ENCODE results near the gene PAGR1. TPM values are rescaled to one million over a fixed set of nuclear protein-coding genes. Genes with fewer than 3 reads are reported as not detected.

Gene PAGR1
- total RNA-seq, 1 donor from 2014 or later: 26.4 TPM

- DNase-seq (ENCODE audit: low spot score, unreplicated experiment): no peak
- H3K36me3 Mint-ChIP-seq (ENCODE audit: insufficient read depth): peaks cover 10% of the 10 kb centered on the region
- H3K9me3 Mint-ChIP-seq (ENCODE audit: low read depth): no peaks in the 10 kb centered on the region
- H3K27ac Mint-ChIP-seq: no peak overlapping the region
- no peak for TF ChIP-seq CTCF (IDR thresholded peaks at IDR 0.05; ENCODE audit: unreplicated experiment)
- H3K4me1 Mint-ChIP-seq (ENCODE audit: low read depth): peaks cover 9% of the 10 kb centered on the region
- no peaks in the 10 kb centered on the region for H3K27me3 Mint-ChIP-seq
- H3K4me3 Mint-ChIP-seq (ENCODE audit: low read depth): no peak overlapping the region
These were observed 44.3 kb downstream of the PAGR1 start for GRCh38 chr16:29860218-29860617.

DNA sequence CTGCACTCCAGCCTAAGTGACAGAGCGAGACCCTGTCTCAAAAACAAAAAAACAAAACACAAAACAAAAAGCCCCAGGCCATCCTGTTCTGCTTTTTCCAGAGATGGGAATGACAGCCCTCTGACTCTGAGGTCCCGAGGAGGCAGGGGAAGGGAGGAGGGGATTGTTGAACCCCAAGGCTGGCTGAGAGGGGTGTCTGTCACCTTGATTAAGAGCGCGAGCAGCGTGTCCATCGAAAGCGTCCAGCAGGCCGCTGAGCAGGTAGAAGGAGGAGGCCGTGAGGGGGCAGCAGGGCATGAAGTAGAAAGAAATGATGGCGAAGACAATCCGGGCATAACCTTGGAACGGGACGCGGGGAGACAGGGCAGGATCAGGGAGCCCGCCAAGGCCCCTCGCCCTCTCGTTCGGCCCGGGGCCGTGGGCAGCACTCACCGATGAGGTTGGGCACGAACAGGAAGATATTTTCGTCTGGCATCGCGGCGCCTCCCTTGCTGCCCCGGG is 46.5 kb downstream of the PAGR1 start:
- peak overlapping the region; percentile 98 for H3K4me3 Mint-ChIP-seq (ENCODE audit: low read depth)
- H3K36me3 Mint-ChIP-seq (ENCODE audit: insufficient read depth): peaks cover 10% of the 10 kb centered on the region
- H3K4me1 Mint-ChIP-seq (ENCODE audit: low read depth): peaks cover 9% of the 10 kb centered on the region
- TF ChIP-seq CTCF (IDR thresholded peaks at IDR 0.05; ENCODE audit: unreplicated experiment): no peak
- peak overlapping the region; percentile 90 for H3K27ac Mint-ChIP-seq
- no peaks in the 10 kb centered on the region for H3K9me3 Mint-ChIP-seq (ENCODE audit: low read depth)
- no peak for DNase-seq (ENCODE audit: low spot score, unreplicated experiment)
- no peaks in the 10 kb centered on the region for H3K27me3 Mint-ChIP-seq

DNA sequence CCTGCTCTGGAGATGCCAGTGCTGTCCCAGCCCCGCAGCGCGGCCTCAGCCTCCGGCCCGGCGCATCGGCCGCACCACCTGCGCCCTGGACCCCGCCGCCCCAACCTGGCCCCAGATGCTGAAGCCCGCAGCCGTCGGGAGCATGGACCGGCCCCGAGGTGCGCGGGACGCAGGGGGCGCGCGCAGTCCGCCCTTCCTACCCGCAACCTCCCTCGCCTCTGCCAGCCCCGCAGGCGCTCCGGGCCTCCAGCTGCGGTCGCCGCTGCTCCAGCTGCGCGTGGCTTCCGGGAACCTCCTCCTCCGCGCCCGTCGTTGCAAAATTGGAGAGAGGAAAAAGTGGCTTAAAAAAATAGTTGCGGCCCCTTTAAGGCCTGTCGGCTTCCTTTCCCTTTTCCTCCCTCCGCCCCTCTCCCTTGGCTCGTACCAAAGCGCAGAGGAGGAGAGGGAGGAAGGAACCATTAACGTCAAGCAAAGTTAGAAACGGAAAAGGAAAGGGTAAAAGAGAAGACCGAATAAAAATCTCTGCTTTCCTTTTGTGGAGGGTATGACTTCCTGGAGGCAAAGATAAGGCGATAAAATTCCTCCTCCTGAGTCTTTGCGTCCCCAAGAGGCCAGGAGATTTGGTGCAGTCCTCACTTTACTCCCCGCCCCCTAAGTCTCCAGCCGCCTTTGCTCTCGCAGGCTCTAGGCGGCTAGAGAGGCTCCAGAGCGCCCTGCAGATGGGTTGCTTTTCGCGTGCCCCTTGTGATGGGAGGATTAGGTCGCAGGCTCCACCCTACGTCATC is 47.1 kb downstream of the PAGR1 start, which contains the start of gene CDIPT:
TSS of gene CDIPT (minus strand) at position 343 of the 785 bp plus-strand sequence. CDS start 369 bp downstream, outside the sequence.
- peak; percentile 69 for TF ChIP-seq CTCF (IDR thresholded peaks at IDR 0.05; ENCODE audit: unreplicated experiment)
- DNase-seq (ENCODE audit: low spot score, unreplicated experiment): peak; percentile 76
- Mint-ChIP-seq H3K9me3 (ENCODE audit: low read depth) (no peaks in the 10 kb centered on the region), H3K36me3 (ENCODE audit: insufficient read depth) (peaks cover 9% of the 10 kb centered on the region), H3K27me3 (peaks cover 3% of the 10 kb centered on the region), H3K4me3 (ENCODE audit: low read depth) (peak within 1 kb of the TSS; percentile 98), H3K27ac (peak within 1 kb of the TSS; percentile 100), H3K4me1 (ENCODE audit: low read depth) (peaks cover 9% of the 10 kb centered on the region)

- Mint-ChIP-seq H3K9me3 (ENCODE audit: low read depth) (no peaks in the 10 kb centered on the region), H3K27ac (peak overlapping the region; percentile 100), H3K4me3 (ENCODE audit: low read depth) (peak overlapping the region; percentile 98), H3K36me3 (ENCODE audit: insufficient read depth) (peaks cover 5% of the 10 kb centered on the region), H3K4me1 (ENCODE audit: low read depth) (peaks cover 9% of the 10 kb centered on the region), H3K27me3 (peaks cover 3% of the 10 kb centered on the region)
- no peak for TF ChIP-seq CTCF (IDR thresholded peaks at IDR 0.05; ENCODE audit: unreplicated experiment)
- DNase-seq (ENCODE audit: low spot score, unreplicated experiment): no peak
These were observed 47.7 kb downstream of the PAGR1 start for GRCh38 chr16:29863669-29863984.

DNA sequence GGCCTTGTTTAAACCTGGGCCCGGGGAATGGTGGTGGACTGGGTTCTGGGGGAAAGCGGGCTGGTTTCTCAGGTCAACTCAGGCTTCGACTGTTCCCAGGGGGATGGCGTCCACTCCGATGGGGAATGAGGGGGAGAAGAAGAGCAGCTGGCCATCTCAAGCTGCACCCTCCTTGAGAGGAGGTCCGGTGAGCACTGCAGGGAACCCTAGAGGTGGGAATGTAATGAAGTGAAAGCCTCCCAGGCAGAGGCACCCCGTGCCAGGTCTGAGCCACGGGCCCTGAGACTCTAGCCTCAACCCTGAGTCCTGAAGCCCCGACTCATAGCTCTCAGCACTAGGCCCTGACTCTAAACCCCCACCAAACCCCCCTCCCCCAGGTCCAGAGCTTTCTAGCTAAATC is 48.3 kb downstream of the PAGR1 start:
- no peak overlapping the region for H3K4me3 Mint-ChIP-seq (ENCODE audit: low read depth)
- H3K27me3 Mint-ChIP-seq: peaks cover 3% of the 10 kb centered on the region
- peaks cover 5% of the 10 kb centered on the region for H3K36me3 Mint-ChIP-seq (ENCODE audit: insufficient read depth)
- DNase-seq (ENCODE audit: low spot score, unreplicated experiment): no peak
- peaks cover 9% of the 10 kb centered on the region for H3K4me1 Mint-ChIP-seq (ENCODE audit: low read depth)
- no peak for TF ChIP-seq CTCF (IDR thresholded peaks at IDR 0.05; ENCODE audit: unreplicated experiment)
- H3K27ac Mint-ChIP-seq: no peak overlapping the region
- no peaks in the 10 kb centered on the region for H3K9me3 Mint-ChIP-seq (ENCODE audit: low read depth)
